Islet of Langerhans (tissue), 1 donor: Measurements from ENCODE around the gene PRCP.

Experiments
- FAIRE-seq: peaks from one replicate; lab custom pipeline; 2011; peaks lifted over from hg19 to GRCh38; lab: Jason Lieb, UNC

Gene PRCP

GRCh38 chr11:82776377-82776776 is 123.9 kb downstream of the PRCP start:
- no peak for FAIRE-seq

GRCh38 chr11:82775736-82776346 is 124.4 kb downstream of the PRCP start:
- FAIRE-seq: no peak

- FAIRE-seq: no peak
These were observed 125.0 kb downstream of the PRCP start for GRCh38 chr11:82775218-82775617.
